Mesothelial cell of epicardium (in vitro differentiated cells): ENCODE data around the gene ZNF474. TPM values are rescaled to one million over a fixed set of nuclear protein-coding genes. Genes with fewer than 3 reads are reported as not detected.
A peak's percentile ranks its signal among the peaks of the same experiment; 100 is the strongest.

Experiments used
- DNase-seq, 2 experiments: peaks; one replicate each; pipeline ENCODE4 v3.0.0; 2021; ENCODE audit warnings: low spot score in 2 of 2; ENCODE audit not compliant: unreplicated experiment in 2 of 2
- H3K27ac Mint-ChIP-seq: 2 replicates; pipeline ENCODE4 v1.8.0; 2021; ENCODE audit warnings: mixed read lengths
- H3K27me3 Mint-ChIP-seq: 2 replicates; pipeline ENCODE4 v1.8.0; 2021; ENCODE audit warnings: low read depth, mixed read lengths
- H3K36me3 Mint-ChIP-seq: 2 replicates; pipeline ENCODE4 v1.8.0; 2021; ENCODE audit warnings: mixed read lengths
- H3K4me1 Mint-ChIP-seq: 2 replicates; pipeline ENCODE4 v1.8.0; 2021; ENCODE audit warnings: mixed read lengths
- H3K4me3 Mint-ChIP-seq: 2 replicates; pipeline ENCODE4 v1.8.0; 2021; ENCODE audit warnings: mild to moderate bottlenecking, moderate library complexity, mixed read lengths
- H3K9me3 Mint-ChIP-seq: 2 replicates; pipeline ENCODE4 v1.8.0; 2021; ENCODE audit warnings: mixed read lengths
- total RNA-seq: library from RNA; stranded (reverse); gene quantifications from 3 replicates; pipeline ENCODE4 v1.2.1, GENCODE V29; 2021
- TF ChIP-seq, protein P1 (sequence below): fragments of 200-600 bp; sonication (generic); IDR thresholded peaks from one replicate; pipeline ENCODE4 v1.5.0; 2021; ENCODE audit warnings: antibody characterized with exemption; ENCODE audit not compliant: unreplicated experiment

The ZNF474 gene
- total RNA-seq, 1 donor from 2014 or later: 0.98 TPM

DNA sequence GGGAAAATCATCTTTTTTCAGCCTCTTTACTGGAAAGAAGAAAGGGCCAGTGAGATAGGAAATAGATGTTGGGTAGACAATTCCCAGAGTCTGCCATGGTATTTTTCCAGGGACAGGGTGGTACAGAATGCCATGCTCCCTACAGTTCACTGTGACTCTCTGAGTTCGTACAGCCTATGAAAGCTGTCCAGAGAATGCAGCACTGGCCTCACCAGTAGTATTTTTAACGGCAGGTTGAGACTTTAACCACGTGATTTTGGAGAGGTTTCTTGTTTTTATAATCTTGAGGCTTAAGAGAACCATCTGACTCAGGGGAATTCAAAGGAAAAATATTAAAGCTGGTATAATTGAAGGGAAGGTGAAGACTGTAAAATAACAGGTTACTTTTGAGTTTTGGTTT is 10.1 kb upstream of the ZNF474 start:
- H3K4me1 Mint-ChIP-seq: peaks cover 13% of the 10 kb centered on the region
- no peak overlapping the region for H3K4me3 Mint-ChIP-seq
- H3K27ac Mint-ChIP-seq: no peak overlapping the region
- no peaks in the 10 kb centered on the region for H3K36me3 Mint-ChIP-seq
- TF ChIP-seq, protein P1, sequence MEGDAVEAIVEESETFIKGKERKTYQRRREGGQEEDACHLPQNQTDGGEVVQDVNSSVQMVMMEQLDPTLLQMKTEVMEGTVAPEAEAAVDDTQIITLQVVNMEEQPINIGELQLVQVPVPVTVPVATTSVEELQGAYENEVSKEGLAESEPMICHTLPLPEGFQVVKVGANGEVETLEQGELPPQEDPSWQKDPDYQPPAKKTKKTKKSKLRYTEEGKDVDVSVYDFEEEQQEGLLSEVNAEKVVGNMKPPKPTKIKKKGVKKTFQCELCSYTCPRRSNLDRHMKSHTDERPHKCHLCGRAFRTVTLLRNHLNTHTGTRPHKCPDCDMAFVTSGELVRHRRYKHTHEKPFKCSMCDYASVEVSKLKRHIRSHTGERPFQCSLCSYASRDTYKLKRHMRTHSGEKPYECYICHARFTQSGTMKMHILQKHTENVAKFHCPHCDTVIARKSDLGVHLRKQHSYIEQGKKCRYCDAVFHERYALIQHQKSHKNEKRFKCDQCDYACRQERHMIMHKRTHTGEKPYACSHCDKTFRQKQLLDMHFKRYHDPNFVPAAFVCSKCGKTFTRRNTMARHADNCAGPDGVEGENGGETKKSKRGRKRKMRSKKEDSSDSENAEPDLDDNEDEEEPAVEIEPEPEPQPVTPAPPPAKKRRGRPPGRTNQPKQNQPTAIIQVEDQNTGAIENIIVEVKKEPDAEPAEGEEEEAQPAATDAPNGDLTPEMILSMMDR: no peak
- H3K27me3 Mint-ChIP-seq: peaks cover 24% of the 10 kb centered on the region
- H3K9me3 Mint-ChIP-seq: no peaks in the 10 kb centered on the region
- no peak for DNase-seq

GRCh38 chr5:122120493-122120892 is 8.9 kb upstream of the ZNF474 start:
- H3K36me3 Mint-ChIP-seq: no peaks in the 10 kb centered on the region
- no peak overlapping the region for H3K27ac Mint-ChIP-seq
- peaks cover 22% of the 10 kb centered on the region for H3K27me3 Mint-ChIP-seq

GRCh38 chr5:122120957-122121356 is 8.4 kb upstream of the ZNF474 start:
- TF ChIP-seq, protein P1: no peak
- H3K9me3 Mint-ChIP-seq: no peaks in the 10 kb centered on the region
- no peak for DNase-seq
- peaks cover 22% of the 10 kb centered on the region for H3K27me3 Mint-ChIP-seq
- peaks cover 30% of the 10 kb centered on the region for H3K4me1 Mint-ChIP-seq
- no peak overlapping the region for H3K4me3 Mint-ChIP-seq
- no peaks in the 10 kb centered on the region for H3K36me3 Mint-ChIP-seq
- no peak overlapping the region for H3K27ac Mint-ChIP-seq

More at GRCh38 chr5:122120493-122120892, 8.9 kb upstream of the ZNF474 start:
- TF ChIP-seq, protein P1: no peak
- peaks cover 25% of the 10 kb centered on the region for H3K4me1 Mint-ChIP-seq
- no peaks in the 10 kb centered on the region for H3K9me3 Mint-ChIP-seq
- no peak for DNase-seq
- H3K4me3 Mint-ChIP-seq: no peak overlapping the region

DNA sequence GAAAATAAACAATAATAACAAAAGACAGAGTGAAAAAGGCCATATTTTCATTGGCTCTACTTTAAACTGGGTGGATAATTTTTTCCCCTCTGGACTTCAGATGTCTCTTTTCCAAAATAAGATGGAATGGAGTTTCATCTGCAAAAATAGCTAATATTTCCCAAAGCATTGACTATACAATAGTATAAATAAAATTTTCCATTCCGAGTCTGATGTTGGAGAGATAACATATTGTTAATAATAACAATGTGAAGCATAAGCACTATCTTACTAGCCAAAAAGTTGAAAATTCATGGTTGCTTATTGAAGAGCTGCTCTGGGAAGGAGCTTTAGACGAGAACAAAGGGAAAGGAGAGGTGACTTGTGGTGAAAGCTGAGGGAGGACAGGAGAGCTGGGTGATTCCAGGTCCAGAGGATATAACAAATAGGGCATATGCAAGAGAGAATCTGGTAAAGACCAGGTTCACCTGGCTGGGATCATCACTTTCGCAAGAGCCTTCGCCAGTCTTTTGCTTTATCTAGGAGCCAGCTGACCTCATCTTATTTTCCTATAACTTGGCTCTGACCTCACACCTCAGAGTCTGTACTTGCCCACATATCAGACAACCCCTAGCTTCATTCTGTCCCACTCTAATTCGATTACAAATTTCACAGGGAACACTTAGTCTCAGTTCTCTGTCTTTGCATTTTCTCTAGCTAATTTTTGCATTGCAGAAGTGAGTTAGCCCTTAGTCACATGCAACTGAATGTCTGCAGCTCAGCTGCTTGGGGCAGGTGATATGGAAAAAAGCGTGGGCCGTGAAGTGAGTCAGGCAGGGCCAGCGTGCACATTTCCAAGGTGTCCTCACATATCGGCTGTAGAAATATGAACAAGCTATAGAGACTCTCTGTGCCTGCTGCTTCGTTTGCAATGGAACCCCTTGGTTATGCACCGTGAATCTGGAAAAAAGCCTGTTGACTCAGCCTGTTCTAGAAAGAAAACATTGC is 7.6 kb upstream of the ZNF474 start:
- Mint-ChIP-seq H3K4me1 (peaks cover 38% of the 10 kb centered on the region), H3K9me3 (no peaks in the 10 kb centered on the region), H3K36me3 (no peaks in the 10 kb centered on the region), H3K27ac (no peak overlapping the region), H3K27me3 (peaks cover 16% of the 10 kb centered on the region), H3K4me3 (no peak overlapping the region)
- DNase-seq: no peak
- TF ChIP-seq, protein P1: no peak

DNA sequence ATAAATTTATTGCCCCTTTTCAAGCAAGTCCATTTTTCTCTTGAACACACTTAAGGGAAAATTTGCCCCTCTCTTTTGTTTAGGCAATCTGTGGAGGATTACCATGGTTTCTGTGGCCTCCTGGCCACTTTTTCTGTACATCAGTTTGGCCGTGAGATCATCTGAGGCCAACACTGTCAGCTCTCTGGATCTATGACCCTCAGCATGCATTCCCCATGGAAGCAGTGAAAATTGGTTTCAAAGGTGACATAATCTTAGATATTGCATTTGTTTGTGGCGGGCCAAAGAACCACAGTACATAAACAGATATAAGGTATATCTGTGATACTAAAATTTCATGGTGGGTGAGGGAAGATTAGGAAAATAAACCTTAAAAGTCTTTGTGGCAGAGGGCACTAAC is 4.6 kb upstream of the ZNF474 start:
- no peak for DNase-seq
- TF ChIP-seq, protein P1: no peak
- H3K4me1 Mint-ChIP-seq: peaks cover 51% of the 10 kb centered on the region
- H3K36me3 Mint-ChIP-seq: no peaks in the 10 kb centered on the region
- no peaks in the 10 kb centered on the region for H3K9me3 Mint-ChIP-seq
- peaks cover 8% of the 10 kb centered on the region for H3K27me3 Mint-ChIP-seq
- peak overlapping the region; percentile 53 for H3K27ac Mint-ChIP-seq
- H3K4me3 Mint-ChIP-seq: no peak overlapping the region
